Stimulated activated CD4-positive, alpha-beta T cell treated with anti-CD3 and anti-CD28 coated beads, Interleukin-15, amount 100 ng/mL, for 1 hour (primary cell): ENCODE data around the gene GRID1.
"Not testable (repeated sequence)": the region's sequence is repeated elsewhere in the genome, so short reads cannot be mapped to it uniquely, and the experiment has no call there.

Source experiments
- DNase-seq, 2 donors: peaks; one replicate each; pipeline ENCODE4 v3.0.0-alpha.2; 2020; ENCODE audit warnings: low read depth in 1 of 2, low spot score in 1 of 2

The GRID1 gene

DNA sequence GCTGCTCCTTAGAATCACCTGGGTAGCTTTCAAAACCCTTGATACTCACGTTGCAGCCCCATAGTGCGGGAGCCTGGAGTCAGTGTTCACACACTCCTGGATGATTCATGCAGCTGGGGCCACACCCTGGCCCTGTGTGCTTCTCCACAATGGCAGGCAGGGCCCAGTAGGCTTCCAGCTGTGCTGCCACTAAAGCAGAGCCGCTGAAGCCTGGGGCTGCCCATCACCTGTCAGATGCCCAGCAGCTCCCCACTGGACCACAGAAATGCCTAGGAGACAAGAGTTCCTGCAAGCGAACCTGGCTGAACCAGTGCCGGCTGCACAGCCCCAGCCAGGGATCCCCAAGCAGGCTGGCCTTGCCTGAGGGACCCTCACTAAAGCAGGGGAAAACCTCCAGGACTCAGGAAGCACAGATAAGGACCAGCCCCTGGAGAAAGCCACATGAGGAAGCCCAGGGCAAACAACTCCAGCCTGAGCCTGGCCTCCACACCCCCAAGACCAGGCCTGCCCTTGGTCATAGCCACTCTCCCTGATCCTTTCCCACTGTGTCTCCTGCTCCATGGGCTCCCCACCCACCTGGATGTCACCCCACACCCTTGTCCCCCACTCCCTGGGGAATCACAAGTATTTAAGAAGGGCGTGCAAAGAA, 111.9 kb downstream of the GRID1 start:
- DNase-seq, result no peak

DNA sequence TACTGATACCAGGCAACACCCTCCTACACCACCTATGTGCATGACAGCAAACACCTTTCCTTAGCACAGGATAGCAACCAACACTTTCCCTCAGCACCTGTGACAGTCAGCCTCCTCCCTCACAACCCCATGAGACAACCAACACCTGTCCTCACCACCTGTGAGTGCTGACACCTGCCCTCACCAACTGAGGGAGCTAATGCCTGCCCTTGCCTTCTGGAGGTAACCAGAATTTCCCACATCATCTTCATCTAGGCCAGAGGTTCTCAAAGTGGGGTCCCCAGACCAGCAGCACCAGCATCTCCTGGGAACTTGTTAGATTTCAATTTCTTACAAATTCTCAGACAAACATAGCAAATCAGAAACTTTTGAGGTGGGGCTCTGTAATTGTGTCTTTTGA, 112.5 kb downstream of the GRID1 start:
- DNase-seq, result no peak

DNA sequence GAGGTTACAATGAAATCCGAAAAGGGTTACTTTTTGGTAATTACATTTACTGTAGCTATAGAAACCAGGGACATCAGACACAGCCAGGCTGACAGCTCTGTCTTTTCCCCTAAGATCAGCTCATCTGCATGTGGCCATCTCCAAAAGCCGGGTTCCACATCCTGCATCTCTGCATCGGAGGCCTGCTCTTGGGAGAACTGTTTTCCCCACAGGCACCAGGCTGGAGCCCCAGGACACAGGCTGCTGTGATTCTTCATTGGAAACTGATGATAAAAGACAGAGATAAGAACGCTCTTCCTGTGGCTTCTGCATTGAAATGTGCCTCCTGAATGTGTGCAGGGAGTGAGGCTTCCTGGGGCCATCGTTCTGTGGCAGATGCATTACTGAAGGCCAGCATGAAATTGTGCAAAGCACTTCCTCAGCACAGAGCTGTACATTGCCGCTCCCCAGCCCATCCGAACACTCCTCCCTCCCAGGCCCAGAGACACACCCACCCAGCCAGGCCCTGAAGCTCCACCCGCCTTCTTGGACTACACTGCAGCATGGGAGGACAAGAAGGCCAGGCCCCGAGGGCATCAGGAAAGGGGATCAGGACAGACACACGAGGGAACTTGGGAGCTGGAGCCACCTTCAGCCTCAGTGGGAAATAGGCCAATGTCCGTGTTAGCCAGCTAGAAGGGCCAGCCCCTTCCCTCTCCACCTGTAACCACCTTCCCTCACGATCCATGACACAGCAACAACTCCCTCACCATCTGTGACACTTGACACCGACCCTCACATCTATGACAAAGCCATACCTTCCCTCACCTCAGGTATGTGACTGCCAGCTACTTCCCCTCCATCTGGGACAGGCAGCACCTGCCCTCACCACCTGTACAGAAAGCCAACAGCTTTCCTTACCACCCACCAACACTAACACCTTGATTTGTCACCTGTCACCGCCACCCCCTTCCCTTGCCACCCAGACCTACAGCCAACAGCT, 113.2 kb downstream of the GRID1 start:
- no peak for DNase-seq

DNA sequence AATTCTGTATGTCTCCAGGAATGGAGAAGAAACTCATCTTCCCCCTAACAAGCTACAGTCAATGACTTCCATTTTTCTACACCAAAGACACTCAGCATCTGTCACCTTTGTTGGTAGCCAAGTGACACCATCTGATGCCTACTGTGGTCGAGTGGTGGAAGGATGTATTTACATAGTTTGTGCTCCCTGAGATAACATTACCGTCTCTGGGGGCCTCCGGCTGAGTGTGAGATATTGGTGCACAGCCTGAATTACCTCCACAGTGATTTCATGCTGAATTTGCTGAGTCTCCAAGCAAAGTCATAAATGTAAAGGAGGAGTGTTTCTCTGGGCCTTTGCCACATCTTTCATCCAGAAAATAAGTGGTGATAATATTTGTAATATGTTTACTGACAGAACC, 114.0 kb downstream of the GRID1 start:
- no peak for DNase-seq

DNA sequence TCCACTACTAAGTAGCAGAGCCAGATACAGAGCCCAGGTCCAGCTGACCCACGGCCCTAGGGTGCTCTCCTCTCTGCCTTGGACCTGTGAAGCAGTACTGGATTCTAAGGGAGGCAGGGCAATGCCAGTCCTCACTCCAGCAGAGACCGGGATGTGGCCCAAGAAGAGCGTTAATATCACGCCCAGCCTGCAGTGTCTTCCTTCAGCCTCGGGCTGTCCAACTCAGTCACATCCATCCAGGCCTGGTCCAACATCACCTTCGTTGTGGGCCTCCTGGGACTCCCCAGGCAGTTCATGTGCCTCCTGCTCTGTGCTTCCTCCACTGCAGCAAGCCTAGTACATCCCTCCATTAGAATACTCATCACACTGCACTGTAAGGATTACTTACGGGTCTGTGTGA, 114.5 kb downstream of the GRID1 start:
- DNase-seq, result no peak

DNA sequence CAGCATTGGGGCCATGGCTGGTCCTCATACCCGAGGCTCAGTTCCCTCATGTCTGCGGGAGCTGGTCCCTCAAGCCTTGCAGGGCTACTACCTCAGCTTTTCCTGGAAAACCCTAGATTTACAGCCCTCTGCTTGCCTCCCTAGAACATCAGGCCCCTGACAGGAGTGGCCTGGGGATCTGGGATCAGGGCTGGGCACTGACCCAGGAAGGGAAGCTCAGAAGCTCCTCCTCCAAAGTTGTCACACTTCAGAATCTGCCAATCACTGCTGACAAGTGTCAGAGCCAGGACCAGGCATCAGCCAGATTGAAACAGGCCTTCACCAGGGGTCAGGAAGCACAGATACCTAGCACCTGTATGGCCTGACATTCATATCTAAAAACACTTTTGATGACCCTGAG, 115.2 kb downstream of the GRID1 start:
- no peak for DNase-seq

DNA sequence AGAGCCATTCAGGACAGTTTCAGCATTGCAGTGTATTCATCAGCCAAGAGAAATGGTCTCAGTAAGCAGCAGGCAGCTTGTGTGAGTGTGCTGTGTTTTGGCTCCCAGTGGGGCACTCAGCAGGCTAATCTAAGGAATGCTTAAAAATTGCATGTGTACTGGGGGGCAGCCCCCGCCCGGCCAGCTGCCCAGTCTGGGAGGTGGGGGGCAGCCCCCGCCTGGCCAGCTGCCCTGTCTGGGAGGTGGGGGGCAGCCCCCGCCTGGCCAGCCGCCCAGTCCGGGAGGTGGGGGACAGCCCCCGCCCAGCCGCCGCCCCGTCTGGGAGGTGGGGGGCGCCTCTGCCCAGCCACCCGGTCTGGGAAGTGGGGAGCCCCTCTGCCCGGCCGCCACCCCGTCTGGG, 116.2 kb downstream of the GRID1 start:
- DNase-seq, result no peak

DNA sequence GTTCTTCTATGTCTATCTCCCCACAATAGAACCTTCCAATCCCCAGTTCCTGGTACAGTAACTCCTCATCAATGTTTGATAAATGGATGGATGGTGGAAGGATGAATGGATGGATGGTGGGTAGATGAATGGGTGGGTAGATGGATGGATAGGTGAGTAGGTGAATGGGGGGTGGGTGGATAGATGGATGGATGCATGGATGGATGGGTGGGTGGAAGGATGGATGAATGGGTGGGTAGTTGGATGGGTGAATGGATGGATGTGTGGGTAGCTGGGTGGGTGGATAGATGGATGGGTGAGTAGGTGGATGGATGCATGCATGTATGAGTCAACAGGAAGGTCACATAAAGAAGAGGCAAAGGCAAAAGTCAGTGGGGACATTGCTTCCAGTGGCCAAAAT, 116.8 kb downstream of the GRID1 start:
- DNase-seq, result no peak

DNA sequence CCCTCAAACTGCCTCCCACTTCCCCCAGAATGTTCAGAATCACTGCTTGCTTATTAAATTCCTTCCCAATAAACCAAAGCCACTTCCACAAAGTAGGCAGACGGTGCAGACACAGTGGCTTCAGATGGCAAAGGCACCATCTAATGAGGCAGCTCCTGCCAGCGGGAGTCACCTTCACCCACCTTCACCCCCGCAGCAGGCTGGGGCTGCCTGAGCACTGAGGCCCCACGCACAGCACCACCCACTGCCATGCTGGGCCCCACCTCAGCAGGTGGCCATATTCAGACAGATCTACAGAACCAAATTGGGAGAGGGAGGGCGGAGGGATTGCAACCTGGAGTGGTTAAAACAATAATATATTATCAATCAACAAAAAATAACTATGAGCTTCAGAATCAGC, 118.5 kb downstream of the GRID1 start:
- no peak for DNase-seq

DNA sequence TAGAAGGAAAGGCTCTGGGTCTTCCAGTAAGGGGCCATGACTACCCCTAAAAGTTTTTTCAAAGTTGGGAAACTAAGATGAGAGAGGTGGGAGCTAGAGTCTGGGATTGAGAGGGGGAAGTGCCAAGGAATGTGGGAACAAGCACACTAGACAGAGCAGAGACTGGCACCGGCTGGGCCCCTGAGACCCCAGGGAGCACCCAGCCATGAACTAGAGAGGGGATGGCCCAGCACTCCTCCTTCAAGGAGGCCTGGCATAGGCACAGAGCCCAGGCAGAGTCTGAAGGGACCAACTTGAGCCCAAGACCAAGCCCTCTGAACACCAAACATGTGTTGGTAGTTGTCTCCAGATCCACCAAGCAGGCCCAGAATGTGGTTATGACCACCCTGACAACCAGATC, 119.0 kb downstream of the GRID1 start:
- no peak for DNase-seq

DNA sequence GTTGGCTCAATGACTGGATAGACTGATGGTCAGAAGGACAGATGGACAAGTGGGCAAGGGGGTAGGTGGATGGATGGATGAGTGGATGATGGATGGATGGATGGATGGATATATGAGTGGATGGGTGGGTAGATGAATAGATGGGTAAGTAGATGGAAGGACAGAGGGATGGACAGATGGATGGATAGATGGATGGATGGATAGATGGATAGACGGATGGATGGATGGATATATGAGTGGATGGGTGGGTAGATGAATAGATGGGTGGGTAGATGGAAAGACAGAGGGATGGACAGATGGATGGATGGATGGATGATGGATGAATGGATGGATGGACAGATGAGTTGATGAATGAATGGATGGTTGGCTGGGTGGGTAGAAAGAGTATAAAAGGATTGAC, 119.5 kb downstream of the GRID1 start:
- no peak for DNase-seq

DNA sequence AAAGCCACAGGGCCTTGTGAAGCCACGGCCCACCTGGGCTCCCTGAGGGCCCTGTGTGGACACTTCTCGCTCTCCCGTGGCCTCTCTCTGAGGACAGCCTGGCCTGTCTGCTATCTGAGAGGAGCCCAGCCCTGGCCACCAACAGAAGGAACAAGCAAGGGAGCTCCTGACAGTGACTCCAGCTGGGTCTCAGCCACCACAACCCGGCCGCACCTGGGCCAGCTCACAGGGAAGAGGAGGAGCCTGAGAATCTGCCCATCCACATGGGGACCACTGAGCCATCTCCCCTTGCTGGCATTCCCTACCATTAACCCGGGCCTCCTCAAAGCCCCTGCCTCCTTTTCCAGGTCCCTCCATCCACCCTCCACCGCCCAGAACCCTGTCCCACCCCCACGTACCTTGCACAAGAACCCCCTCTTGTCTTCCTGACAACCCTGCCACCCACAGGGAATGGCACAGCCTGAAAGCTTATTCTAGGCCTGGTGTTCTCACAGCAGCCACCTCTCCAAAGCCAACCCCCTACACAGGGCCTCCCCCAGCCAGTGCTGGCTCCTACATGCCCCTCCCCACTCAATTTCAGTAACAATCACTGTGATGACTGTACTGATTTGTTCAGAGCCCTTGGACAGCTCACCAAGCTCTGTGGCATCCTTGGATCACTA, 120.2 kb downstream of the GRID1 start:
- DNase-seq, result no peak

DNA sequence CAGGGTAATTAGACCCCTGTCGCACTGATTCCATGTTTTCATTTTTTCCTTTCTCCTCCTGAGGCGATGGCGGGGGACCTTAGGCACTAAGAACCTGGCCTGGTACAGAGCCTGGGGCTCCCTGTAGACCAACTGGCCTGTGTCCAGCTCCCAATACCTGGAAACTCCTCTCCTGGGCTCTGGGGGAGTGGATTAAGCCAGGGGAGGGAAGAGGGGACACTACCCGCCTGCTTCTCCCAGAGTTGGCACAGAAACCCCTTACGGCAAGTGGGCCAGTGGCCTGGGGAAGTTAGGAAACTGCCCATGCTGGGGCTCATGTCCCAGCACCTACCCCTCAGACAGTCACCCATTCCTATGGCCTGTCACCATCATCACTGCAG, 121.6 kb downstream of the GRID1 start:
- DNase-seq, result no peak

DNA sequence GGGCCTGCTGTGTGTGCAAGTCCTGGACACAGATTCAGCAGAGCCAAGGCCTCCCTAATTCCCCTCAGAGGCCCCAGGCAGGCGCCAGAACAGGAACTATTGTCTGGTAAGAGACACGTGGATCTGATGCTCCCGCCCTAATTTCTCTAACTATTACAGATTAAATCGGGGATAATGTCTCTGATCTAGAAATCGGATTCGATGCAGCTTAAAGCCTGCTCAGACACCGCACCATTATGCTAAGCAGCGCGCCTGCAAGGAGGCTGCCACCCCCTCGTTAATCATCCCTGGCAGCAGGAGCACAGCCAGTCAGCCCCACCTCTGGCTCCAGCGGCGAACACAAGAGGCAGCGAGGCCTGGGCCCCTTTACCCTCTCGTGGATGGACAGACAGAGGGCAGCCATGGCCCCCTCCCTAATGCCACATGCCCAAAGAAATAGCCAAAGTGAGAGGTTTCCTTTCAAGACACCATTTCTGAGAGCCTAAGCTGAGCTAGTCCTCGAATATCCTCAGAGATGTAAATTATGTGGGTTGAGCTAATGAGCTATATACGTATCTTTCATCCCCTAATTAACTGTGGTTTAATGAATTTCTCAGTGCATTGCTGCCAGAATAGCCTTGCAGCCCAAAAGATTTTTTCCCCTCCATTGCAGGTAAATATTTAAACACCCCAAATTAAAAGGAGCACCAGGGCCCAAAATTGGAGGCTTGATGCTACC, 122.1 kb downstream of the GRID1 start:
- DNase-seq, result no peak

DNA sequence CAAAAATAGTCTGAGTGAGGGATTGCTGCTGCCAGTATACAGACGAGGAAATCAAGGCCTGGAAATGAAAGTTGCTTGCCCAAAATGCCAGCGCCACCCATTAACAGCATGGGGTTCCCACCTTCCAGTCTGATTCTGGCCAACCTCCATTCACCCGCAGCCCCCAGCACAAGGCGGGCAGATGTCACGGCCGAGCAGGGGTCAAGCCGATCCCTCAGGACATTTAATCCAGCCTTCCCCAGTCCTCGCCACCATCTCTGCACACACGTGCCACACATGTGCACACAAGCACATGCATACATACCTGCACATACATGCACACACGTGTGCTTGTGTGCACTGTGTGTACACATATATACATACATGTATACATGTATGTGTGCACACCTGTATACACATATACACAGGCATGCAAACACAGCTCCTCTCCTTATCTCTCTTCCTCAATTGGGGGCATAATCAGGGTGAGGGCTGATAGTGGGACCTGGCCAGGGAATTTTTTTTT, 122.9 kb downstream of the GRID1 start:
- DNase-seq, result no peak

DNA sequence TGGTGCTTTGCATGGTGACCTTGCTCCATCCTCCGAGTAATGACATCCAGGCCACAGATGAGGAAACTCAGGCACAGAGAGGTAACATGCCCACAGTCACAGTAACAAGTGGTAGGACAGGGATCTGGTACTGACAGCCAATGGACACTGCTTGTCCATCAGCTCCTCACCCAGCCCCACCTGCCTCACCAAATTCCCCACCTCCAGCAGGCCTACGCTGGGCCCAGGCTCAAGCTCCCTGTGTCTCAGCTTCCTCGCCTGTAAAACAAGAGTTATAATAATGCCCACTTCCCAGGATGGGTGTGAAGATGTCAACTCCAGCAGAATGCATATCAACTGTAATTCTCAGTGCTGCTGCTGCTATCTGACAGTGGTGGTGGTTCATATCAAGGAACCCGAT, 123.8 kb downstream of the GRID1 start:
- DNase-seq, result no peak

DNA sequence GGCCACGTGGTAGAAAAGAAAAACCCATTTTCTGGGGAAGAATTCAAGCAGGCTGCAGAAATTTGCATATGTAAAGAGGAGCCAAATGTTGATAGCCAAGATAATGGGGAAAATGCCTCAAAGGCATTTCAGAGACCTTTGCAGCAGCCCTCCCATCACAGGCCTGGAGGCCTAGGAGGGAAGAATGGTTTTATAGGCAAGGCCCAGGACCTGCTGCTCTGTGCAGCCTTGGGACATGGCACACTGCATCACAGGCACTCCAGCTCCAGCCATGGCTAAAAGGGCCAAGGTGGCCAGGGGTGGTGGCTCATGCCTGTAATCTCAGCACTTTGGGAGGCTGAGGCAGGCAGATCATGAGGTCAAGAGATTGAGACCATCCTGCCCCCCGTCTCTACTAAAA, 128.5 kb downstream of the GRID1 start:
- not testable (repeated sequence) for DNase-seq

DNA sequence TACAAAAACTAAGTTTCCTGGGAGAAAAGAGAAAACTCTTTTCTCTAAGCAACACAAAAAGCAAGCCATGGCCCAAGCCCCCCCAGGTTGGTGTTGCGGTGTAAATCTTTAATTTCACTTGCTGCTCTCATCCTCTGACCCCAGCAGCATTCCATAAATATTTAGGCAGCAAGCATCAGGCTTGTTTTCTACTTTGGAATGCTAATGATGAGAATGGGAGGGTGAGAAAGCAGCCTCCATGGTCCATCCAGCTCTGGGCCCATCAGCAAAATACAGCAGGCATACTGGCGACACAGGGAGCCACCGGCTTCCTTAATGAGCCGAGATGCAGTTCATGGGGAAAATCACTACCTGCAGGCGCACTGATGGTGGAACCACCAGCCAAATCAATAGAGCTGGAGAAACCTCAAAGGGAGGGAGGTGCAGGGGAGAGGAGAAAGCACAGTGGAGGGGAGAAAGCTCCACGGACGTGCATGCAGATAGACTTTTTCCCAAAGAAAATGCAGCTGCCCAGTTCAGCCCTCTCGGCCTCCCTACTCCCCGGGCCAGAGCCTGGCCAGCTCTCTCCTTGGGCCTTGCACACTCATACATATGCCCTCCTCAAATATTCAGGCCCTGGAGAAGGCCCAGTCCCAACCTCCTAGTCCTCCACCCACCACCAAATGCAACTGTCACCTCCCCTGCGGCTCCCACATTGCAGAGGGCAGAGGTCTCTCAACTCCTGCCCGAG, 131.9 kb downstream of the GRID1 start:
- no peak for DNase-seq

DNA sequence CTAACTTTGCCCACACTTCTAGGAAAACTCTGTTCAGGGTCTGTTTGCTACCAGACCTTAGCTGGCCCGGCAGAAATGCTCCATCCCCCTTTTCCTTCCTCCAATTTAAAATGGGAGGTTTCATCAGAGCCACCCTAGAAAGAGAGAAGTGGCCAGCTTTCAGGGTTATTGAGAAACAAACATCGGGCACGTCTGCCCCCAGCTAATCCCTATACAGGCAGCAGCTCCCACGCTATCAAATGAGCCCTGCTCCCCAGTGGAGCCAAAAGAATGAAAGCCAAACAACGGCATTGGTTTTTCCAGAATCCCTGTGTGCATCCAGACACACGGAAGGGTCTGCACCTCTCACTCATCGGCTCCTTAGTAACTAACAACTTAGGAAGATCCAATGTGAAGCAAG, 132.5 kb downstream of the GRID1 start:
- DNase-seq, result no peak

DNA sequence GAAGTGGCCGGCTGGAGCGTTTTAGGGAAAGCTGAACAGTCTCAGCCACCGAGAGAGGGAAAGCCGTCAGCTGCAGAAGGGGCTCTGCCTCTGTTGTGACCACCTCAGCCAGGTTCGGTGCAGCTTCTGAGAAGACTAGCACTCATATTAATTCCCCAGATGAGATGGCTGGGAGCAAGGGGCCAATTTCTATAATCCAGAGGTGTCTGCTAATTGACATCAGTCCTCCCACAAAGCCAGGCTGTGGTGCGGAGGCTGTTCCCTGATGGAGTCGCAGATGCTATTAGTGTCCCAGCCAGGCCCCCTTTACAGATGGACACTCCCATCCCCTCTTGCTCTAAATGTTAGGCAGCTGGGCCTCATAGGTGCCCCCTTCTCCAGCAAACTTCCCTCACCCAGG, 133.5 kb downstream of the GRID1 start:
- DNase-seq, result no peak

DNA sequence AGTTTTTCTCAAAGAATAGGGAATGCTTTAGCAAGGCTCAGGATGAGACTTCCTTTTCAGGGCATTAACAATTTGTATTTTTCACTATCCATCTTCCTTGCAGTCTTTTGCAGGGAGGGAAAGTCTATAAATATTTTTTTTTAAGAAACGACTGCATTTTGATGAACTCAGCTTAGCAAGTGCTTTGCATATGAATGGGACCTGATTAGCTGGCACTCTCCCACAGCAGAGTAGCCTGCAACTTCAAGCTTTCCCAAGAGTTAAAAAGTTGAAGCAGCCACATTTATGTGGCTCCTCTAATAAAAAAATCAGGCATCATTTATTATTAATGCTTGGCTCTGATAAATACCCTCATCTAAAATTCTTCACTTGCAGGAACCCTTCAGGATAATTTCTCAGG, 134.0 kb downstream of the GRID1 start:
- no peak for DNase-seq
